GM12873 (cell line): ENCODE data around the gene CEP57L1.

ENCODE experiments used
- CTCF ChIP-seq: IDR thresholded peaks from 2 replicates; pipeline ENCODE4 v1.5.1; 2012; ENCODE audit warnings: low read depth, mild to moderate bottlenecking, moderate library complexity, low read length, control low read depth; ENCODE audit not compliant: insufficient read depth; ENCODE audit errors: missing control alignments

Gene CEP57L1

GRCh38 chr6:109083657-109084056 lies 11.7 kb upstream of the CEP57L1 start:
- TF ChIP-seq CTCF, result no peak

GRCh38 chr6:109087661-109088264 lies 7.5 kb upstream of the CEP57L1 start:
- no peak for TF ChIP-seq CTCF

- no peak for TF ChIP-seq CTCF
Measured at GRCh38 chr6:109088995-109089394, 6.3 kb upstream of the CEP57L1 start.

- TF ChIP-seq CTCF, result no peak
Measured at GRCh38 chr6:109091314-109092024, 3.8 kb upstream of the CEP57L1 start.

GRCh38 chr6:109092074-109092473 lies 3.2 kb upstream of the CEP57L1 start:
- no peak for TF ChIP-seq CTCF

GRCh38 chr6:109093732-109094415 lies 1.4 kb upstream of the CEP57L1 start:
- no peak for TF ChIP-seq CTCF

GRCh38 chr6:109094416-109095035 lies 781 bp upstream of the CEP57L1 start, which contains the start of gene SESN1:
TSS of gene SESN1 (minus strand) at chr6:109094846. CDS start at chr6:109094073, 773 bp downstream.
- no peak for TF ChIP-seq CTCF
